Endothelial cell of umbilical vein (primary cell): ENCODE data around the gene GGTA1.

Source experiments
- CTCF ChIP-seq, 2 donors: IDR thresholded peaks; 1 replicate in 1 of 2; 2 replicates in 1 of 2; pipeline ENCODE4 v1.5.1; 2011; ENCODE audit warnings: low read length in 2 of 2, mild to moderate bottlenecking in 2 of 2, moderate library complexity in 2 of 2, control low read depth in 1 of 2, inconsistent platforms in 1 of 2, low read depth in 1 of 2; ENCODE audit not compliant: insufficient read depth in 1 of 2; ENCODE audit errors: extremely low read depth in 1 of 2
- JUN ChIP-seq: IDR thresholded peaks from 2 replicates; pipeline ENCODE4 v1.6.1; 2011; ENCODE audit warnings: borderline replicate concordance, low read depth; ENCODE audit not compliant: insufficient read length, insufficient read depth

- TF ChIP-seq JUN (no peak), CTCF (IDR thresholded peaks at IDR 0.05; ENCODE audit: extremely low read depth in 1 of 2, insufficient read depth in 1 of 2, low read depth in 1 of 2, low read length in 2 of 2) (no peak)
Observed at GRCh38 chr9:121503444-121503843, 3.8 kb upstream of the GGTA1 start.
